CD4-positive, alpha-beta T cell treated with Interleukin-4 for 4 hours (primary cell): ENCODE data around the gene SYNPO.

Experiments used
- DNase-seq: peaks from one replicate; pipeline ENCODE4 v3.0.0-alpha.2; 2020

The SYNPO gene

DNA sequence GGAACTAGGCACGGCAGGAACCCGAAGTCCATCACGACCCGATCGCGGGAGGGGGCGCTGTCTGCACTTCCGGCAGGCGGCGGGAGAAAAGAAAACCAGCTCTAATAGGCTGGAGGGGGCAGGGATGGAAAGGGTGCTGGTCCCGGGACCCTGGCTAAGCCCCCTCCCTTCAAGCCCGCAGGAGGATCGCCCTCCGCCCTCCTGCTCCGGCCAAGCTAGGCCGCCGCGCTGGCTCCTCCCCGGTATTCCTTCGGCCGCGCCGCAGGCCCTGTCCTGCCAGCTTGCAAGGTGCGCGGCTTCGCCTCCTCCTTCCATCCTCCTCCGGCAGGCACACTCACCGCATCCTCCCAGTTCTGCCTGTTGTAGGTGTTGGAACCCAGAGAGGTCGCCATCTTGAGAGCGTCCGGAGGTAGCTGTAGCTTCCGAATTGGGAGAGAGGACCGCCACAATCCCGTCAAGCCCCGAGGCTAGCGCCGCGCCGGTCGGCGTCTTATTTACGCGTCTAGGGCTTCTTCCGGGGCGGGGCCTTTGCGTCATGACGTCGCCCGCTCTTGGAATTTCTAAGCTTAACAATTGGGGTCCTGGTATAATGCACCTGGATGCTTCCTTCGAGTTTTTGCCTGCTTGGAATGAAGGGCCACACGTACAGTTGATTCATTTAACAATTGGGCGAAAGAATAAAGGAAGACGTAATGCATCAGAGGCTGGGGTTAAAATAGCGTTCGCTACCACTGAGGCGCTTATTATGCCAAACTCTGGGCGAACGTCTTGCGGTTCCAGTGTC lies 60.3 kb downstream of the SYNPO start, which contains the start of gene RBM22:
RBM22 (minus strand) TSS at position 469 of the 784 bp plus-strand sequence; CDS start at position 392, 77 bp downstream.
- peak; percentile 88 for DNase-seq

DNA sequence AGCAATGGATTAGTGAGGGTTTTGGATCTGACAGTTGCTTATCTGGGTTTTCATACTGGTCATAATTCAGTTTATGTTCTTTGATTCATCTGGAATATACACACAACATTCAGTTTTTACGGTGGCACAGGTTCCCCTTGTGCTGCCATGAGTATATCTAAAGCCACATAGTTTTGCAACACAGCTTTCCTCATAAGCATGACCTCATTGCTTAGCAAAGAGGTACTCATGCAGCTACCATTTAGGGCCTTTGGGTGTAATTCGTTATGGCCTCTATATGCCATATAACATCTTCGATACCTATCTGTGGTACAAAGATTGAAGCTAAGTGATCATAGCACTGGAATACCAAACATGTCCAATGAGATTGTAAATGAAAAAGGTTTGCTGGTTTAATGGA lies 63.3 kb downstream of the SYNPO start:
- no peak for DNase-seq

DNA sequence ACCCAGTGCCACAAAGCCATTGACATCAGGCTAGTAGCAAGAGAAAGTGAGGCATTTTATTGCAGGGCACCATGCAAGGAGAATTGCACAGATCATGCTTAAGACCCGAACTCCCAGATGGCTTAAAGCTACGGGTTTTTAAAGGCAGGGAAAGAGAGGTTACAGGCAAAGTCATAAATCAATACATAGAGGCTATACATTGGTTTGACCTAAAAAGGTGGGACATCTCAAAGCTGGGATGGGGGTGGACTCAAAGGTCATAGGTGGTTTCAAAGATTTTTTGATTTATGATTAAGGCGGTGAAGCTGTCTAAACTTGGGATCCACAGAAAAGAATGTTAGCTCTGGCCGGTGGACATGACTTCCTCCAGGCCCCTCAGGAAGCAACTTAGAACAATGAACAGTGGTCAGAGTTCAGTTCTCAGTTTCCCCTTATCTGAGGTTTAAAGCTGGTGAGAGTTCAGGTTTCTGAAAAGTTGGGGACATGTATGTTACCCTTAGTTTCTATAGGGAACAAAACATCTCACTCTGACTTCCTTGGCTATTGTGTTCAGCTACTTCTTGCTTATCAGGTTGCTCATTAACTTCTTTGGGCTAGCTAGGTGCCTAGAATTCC lies 66.4 kb downstream of the SYNPO start:
- no peak for DNase-seq
